Stimulated activated CD4-positive, alpha-beta T cell treated with anti-CD3 and anti-CD28 coated beads, Interleukin-2, amount 100 ng/mL, for 4 hours (primary cell): ENCODE results near the gene RPS15.

ENCODE experiments used
- DNase-seq: peaks from one replicate; pipeline ENCODE4 v3.0.0-alpha.2; 2020; ENCODE audit warnings: low read depth

RPS15 gene

GRCh38 chr19:1487576-1488281 lies 49.5 kb downstream of the RPS15 start:
- DNase-seq: no peak

DNA sequence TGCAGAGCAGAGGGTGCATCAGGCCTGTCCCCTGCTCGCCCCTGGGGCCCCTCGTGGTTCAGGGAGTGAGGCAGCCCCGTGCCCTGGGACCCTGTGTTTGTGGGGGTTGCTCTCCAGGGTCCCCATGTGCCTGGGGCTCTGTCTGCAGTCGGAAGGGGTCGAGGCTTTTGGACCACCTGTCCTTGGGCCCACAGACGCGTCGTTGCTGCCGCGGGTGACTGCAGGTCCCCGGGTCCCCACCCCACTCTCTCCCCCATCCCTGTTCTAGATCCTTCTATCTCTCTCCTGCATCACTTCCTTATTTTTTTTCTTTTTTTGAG lies 50.0 kb downstream of the RPS15 start:
- no peak for DNase-seq

DNA sequence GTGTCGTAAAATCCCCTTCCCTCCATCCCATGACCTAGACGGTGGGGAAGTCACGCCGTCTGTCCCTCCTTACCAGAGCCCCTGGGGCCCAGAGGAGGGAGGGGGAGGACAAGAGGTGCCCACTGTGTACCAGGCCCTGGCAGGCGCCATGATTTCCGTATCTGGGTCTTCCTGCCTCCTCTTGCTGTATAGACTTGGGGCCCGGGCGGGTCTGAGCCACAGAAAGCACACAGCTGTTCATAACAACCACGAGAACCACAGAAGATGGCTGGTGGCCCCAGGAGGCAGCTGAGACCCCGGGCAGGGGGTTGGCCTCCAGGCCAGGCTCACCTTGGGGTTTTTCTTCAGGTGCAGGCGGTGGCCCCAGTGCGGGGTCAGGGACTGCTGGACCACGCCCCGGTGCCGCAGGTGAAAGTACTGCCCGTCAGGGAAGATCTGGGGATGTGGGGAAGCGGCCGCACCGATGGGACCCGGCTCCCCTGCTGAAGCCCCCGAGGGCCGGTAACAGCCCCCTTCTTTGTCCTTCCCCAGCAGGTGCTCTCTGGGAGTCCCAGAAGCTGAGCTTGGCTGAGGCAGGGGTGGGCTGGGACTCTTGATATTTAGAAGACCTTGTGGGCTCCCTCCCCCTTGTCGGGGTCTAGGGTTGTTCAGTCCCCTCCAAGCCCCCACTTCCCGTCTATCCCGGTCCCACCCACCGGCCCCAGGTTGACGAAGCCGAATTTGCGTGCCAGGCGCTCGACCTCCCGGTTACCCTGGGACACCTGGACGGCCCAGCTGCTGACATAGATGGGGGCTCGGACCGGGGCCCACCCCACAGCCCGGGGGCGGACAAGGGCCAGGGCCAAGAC lies 51.5 kb downstream of the RPS15 start:
- DNase-seq: no peak
